Keratinocyte (primary cell): ENCODE measurements around the gene KLC4. TPM values are rescaled to one million over a fixed set of nuclear protein-coding genes. Genes with fewer than 3 reads are reported as not detected.

Experiments used
- DNase-seq: peaks from one replicate; pipeline ENCODE4 v3.0.0-alpha.2; 2011; ENCODE audit warnings: low read depth, missing footprints, low spot score
- FAIRE-seq: peaks from 2 replicates; lab custom pipeline; 2011; peaks lifted over from hg19 to GRCh38; lab: Jason Lieb, UNC
- H2AFZ ChIP-seq: 2 replicates; pipeline ENCODE4 v1.6.0; 2012; ENCODE audit warnings: low read length, control low read depth, inconsistent platforms; ENCODE audit not compliant: control insufficient read depth
- H3K27ac ChIP-seq: 2 replicates; pipeline ENCODE4 v1.5.1; 2011; ENCODE audit warnings: low read length; ENCODE audit not compliant: control insufficient read depth, insufficient read depth
- H3K27me3 ChIP-seq: 3 replicates; pipeline ENCODE4 v1.6.0; 2011; ENCODE audit warnings: low read length; ENCODE audit not compliant: control insufficient read depth, insufficient read depth; ENCODE audit errors: extremely low read depth
- H3K36me3 ChIP-seq, 2 experiments: 2 replicates in 1 of 2; 3 replicates in 1 of 2; pipeline ENCODE4 v1.5.1; 2011; ENCODE audit warnings: low read length in 2 of 2, mild to moderate bottlenecking in 1 of 2; ENCODE audit not compliant: control insufficient read depth in 2 of 2, insufficient read depth in 2 of 2; ENCODE audit errors: extremely low read depth in 1 of 2
- H3K4me1 ChIP-seq: 3 replicates; pipeline ENCODE4 v1.5.1; 2011; ENCODE audit warnings: low read length; ENCODE audit not compliant: control insufficient read depth, insufficient read depth; ENCODE audit errors: extremely low read depth
- H3K4me2 ChIP-seq: 3 replicates; pipeline ENCODE4 v1.6.0; 2011; ENCODE audit warnings: low read depth, low read length; ENCODE audit not compliant: control insufficient read depth, insufficient read depth; ENCODE audit errors: extremely low read depth
- H3K4me3 ChIP-seq, 3 experiments: fragments of 200-600 bp in 1 of 3; sonication (generic) in 1 of 3; 2 replicates in 2 of 3; 3 replicates in 1 of 3; pipeline ENCODE4 v1.5.1; 2011 to 2016; ENCODE audit warnings: low read length in 3 of 3, mild to moderate bottlenecking in 3 of 3, control low read depth in 2 of 3, inconsistent platforms in 1 of 3, low read depth in 1 of 3, mixed read lengths in 1 of 3, mixed run types in 1 of 3, moderate library complexity in 1 of 3; ENCODE audit not compliant: control insufficient read depth in 2 of 3, insufficient read depth in 2 of 3; ENCODE audit errors: extremely low read depth in 1 of 3
- H3K79me2 ChIP-seq: 2 replicates; pipeline ENCODE4 v1.6.0; 2012; ENCODE audit warnings: low read length; ENCODE audit not compliant: control insufficient read depth, insufficient read depth
- H3K9ac ChIP-seq: 3 replicates; pipeline ENCODE4 v1.6.0; 2011; ENCODE audit warnings: low read length; ENCODE audit not compliant: control insufficient read depth, insufficient read depth; ENCODE audit errors: extremely low read depth
- H3K9me1 ChIP-seq: 3 replicates; pipeline ENCODE4 v1.6.0; 2011; ENCODE audit warnings: low read length; ENCODE audit not compliant: control insufficient read depth, insufficient read depth; ENCODE audit errors: extremely low read depth
- H3K9me3 ChIP-seq: 2 replicates; pipeline ENCODE4 v1.5.1; 2012; ENCODE audit warnings: low read depth, low read length; ENCODE audit not compliant: control insufficient read depth
- H4K20me1 ChIP-seq: 3 replicates; pipeline ENCODE4 v1.6.0; 2011; ENCODE audit warnings: low read length; ENCODE audit not compliant: control insufficient read depth, insufficient read depth; ENCODE audit errors: extremely low read depth
- CTCF ChIP-seq, 3 experiments: IDR thresholded peaks in 1 of 3; conservative IDR thresholded peaks in 1 of 3; optimal IDR thresholded peaks in 1 of 3; 2 replicates in 2 of 3; 3 replicates in 1 of 3; pipeline versions ENCODE3 to v1.5.1; 2011; ENCODE audit warnings: low read length in 3 of 3, mild to moderate bottlenecking in 3 of 3, moderate library complexity in 2 of 3, control low read depth in 1 of 3, inconsistent platforms in 1 of 3; ENCODE audit not compliant: insufficient read depth in 2 of 3; ENCODE audit errors: extremely low read depth in 1 of 3
- EZH2 ChIP-seq: IDR thresholded peaks from one replicate; pipeline ENCODE4 v1.6.1; 2012; ENCODE audit warnings: inconsistent platforms, mild to moderate bottlenecking, low read length, moderate library complexity
- dilution Hi-C: fragments of 300-500 bp; cut with MboI; formaldehyde crosslinking; loops from one replicate; pipeline ENCODE4 v1.7.0; 2020; ENCODE audit warnings: low sequenced_read_pairs; ENCODE audit not compliant: extremely low pct_ligation_motif_present
- polyA plus RNA-seq, 5 experiments: library from polyadenylated mRNA; depleted of rRNA in 3 of 5; stranded (reverse) in 3 of 5; stranded (forward) in 1 of 5; unstranded in 1 of 5; fragments of >200 nt; gene quantifications; 1 replicate in 1 of 5; 2 replicates in 3 of 5; 3 replicates in 1 of 5; pipeline versions ENCODE4 v1.2.1 to v1.2.3, GENCODE V29; 2011 to 2012; ENCODE audit warnings: missing spikeins in 2 of 5, low read depth in 1 of 5, low replicate concordance in 1 of 5

Gene KLC4
- polyA plus RNA-seq, 1 donor (not counting 4 experiments of a cell fraction or from before 2014, with no cell fraction given) = 8.8 TPM

DNA sequence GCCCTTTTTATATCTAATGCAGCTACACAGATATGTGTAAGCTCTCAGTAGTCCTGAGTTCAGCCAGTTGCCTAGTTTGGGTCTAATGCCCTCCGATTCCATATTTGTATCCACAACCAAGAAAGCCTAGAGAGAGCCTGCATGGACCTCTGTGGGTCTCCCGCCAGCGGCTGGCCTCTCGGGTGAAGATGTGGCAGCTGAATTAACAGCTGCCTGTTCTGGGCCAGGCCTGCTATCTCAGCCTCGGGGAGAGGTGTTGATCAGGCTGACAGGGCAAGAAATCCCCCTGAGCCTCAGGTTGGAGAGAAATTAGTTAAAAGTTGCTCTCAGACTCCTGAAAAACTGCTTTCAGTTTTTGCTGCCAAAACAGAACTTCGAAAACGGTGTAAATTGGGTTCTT, 36.5 kb downstream of the KLC4 start:
- DNase-seq (no peak), FAIRE-seq (no peak)
- no peaks in the 10 kb centered on the region for H4K20me1 ChIP-seq
- TF ChIP-seq CTCF (optimal IDR thresholded peaks at IDR 0.05 in 1 of 3, IDR thresholded peaks at IDR 0.05 in 1 of 3, conservative IDR thresholded peaks at IDR 0.05 in 1 of 3; ENCODE audit: extremely low read depth in 1 of 3, insufficient read depth in 2 of 3, low read length in 3 of 3) (no peak), EZH2 (no peak)
- peaks cover 55% of the 10 kb centered on the region for H3K4me1 ChIP-seq
- H3K9me1 ChIP-seq = no peaks in the 10 kb centered on the region
- no peaks in the 10 kb centered on the region for H3K9me3 ChIP-seq
- peak overlapping the region; percentile 83 for H3K27ac ChIP-seq
- dilution Hi-C loops = no loop called here
- H3K4me3 ChIP-seq = peak overlapping the region; percentile 27 to 76 (median 67)
- H2AFZ ChIP-seq = no peak overlapping the region
- peak overlapping the region; percentile 98 for H3K4me2 ChIP-seq
- H3K36me3 ChIP-seq = peaks cover 0 to 5% of the 10 kb centered on the region in 2 experiments
- H3K9ac ChIP-seq = peak overlapping the region; percentile 87
- peaks cover 76% of the 10 kb centered on the region for H3K79me2 ChIP-seq
- no peaks in the 10 kb centered on the region for H3K27me3 ChIP-seq

GRCh38 chr6:43096451-43097097, 37.1 kb downstream of the KLC4 start:
- Histone ChIP-seq H3K4me1 (peaks cover 49% of the 10 kb centered on the region), H4K20me1 (no peaks in the 10 kb centered on the region), H2AFZ (no peak overlapping the region), H3K9me1 (no peaks in the 10 kb centered on the region), H3K9me3 (no peaks in the 10 kb centered on the region), H3K27me3 (no peaks in the 10 kb centered on the region), H3K27ac (peak overlapping the region; percentile 83), H3K79me2 (peaks cover 72% of the 10 kb centered on the region), H3K4me2 (peak overlapping the region; percentile 98), H3K36me3 (peaks cover 0 to 5% of the 10 kb centered on the region in 2 experiments), H3K4me3 (peak overlapping the region; percentile 27 to 76 (median 67)), H3K9ac (peak overlapping the region; percentile 87)
- TF ChIP-seq EZH2 (no peak), CTCF (optimal IDR thresholded peaks at IDR 0.05 in 1 of 3, IDR thresholded peaks at IDR 0.05 in 1 of 3, conservative IDR thresholded peaks at IDR 0.05 in 1 of 3; ENCODE audit: extremely low read depth in 1 of 3, insufficient read depth in 2 of 3, low read length in 3 of 3) (no peak)
- dilution Hi-C loops = no loop called here
- FAIRE-seq = peak; percentile 79
- peak; percentile 76 for DNase-seq
